Measurements from ENCODE around the gene AFMID. TPM values are rescaled to one million over a fixed set of nuclear protein-coding genes. Genes with fewer than 3 reads are reported as not detected.

The AFMID gene
- total and polyA plus RNA-seq, 9 of the 15 experiments (the other 6 are each of a cell fraction or from before 2014, with no cell fraction given), result 62.1 to 188 (median 74.4) TPM

GRCh38 chr17:78232859-78233173 is 45.7 kb downstream of the AFMID start:
- no peak for FAIRE-seq
- no peaks in the 10 kb centered on the region for H3K27me3 ChIP-seq (ENCODE audit: control insufficient read depth in 2 of 2, insufficient read depth in 2 of 2, low read length in 2 of 2)
- no peak for ATAC-seq
- H4K20me1 ChIP-seq (replicated peaks; ENCODE audit: control insufficient read depth, insufficient read depth, low read length), result no peaks in the 10 kb centered on the region
- H3K27ac ChIP-seq (ENCODE audit: extremely low read depth, low read depth, low read length), result no peak overlapping the region
- no peak overlapping the region for H3K4me2 ChIP-seq (ENCODE audit: insufficient read depth, low read length)
- no peaks in the 10 kb centered on the region for H3K9me3 ChIP-seq (replicated peaks; ENCODE audit: control insufficient read depth, insufficient read depth, low read depth, low read length)
- no peak overlapping the region for H3K4me3 ChIP-seq
- in situ Hi-C loops (cut with MboI), result no loop called here
- peak; percentile 45; the same call in 1 of the 2 replicates for TF ChIP-seq EGR1 (conservative IDR thresholded peaks at IDR 0.05)
- no peak for TF ChIP-seq BDP1 (IDR thresholded peaks at IDR 0.05; ENCODE audit: insufficient read depth, insufficient read length)
- TF ChIP-seq ZNF23 (CRISPR knock-in tag; IDR thresholded peaks at IDR 0.05), result no peak
- 0 out of 4 replicates have a peak, but pooled peaks of 1 of the 2 experiments have one; percentile 21 for TF ChIP-seq KDM1A (IDR thresholded peaks at IDR 0.05)
- no TSS peak for BruUV-seq (replicated peaks)
- H3K79me2 ChIP-seq (ENCODE audit: control insufficient read depth, insufficient read depth, low read length), result no peaks in the 10 kb centered on the region
- CTCF ChIA-PET (ENCODE audit: low intra/inter-chr PET ratio), result no interaction called here
- peaks cover 0 to 45% of the 10 kb centered on the region in 2 experiments; a peak in 2 of 5 replicates for H3K4me1 ChIP-seq (replicated peaks in 1 of 2; ENCODE audit: control insufficient read depth in 2 of 2, insufficient read depth in 2 of 2, low read length in 2 of 2)
- H3K9ac ChIP-seq (ENCODE audit: insufficient read depth in 1 of 2, low read depth in 2 of 2, low read length in 2 of 2), result no peak overlapping the region
- POLR2A ChIA-PET, result interaction anchor here (1.6 kb wide), 1 partner anchor 14 kb away, joined by 3 read pairs; no protein-coding TSS in a partner anchor
- WGBS (ENCODE audit: insufficient coverage, low coverage, missing lambda C conversion rate), result 29% methylated on average over 2 of the region's 2 CpGs
- intact Hi-C loops (cut with micrococcal nuclease), result no loop called here
- H3K9me1 ChIP-seq (ENCODE audit: control insufficient read depth, insufficient read depth, low read length), result no peaks in the 10 kb centered on the region
- no peak overlapping the region for H2AFZ ChIP-seq (ENCODE audit: low read depth, low read length)
- no peak for DNase-seq (ENCODE audit: extremely low read depth in 1 of 4, low spot score in 3 of 4)
- H3K36me3 ChIP-seq (ENCODE audit: control insufficient read depth, insufficient read depth, low read length), result no peaks in the 10 kb centered on the region

DNA sequence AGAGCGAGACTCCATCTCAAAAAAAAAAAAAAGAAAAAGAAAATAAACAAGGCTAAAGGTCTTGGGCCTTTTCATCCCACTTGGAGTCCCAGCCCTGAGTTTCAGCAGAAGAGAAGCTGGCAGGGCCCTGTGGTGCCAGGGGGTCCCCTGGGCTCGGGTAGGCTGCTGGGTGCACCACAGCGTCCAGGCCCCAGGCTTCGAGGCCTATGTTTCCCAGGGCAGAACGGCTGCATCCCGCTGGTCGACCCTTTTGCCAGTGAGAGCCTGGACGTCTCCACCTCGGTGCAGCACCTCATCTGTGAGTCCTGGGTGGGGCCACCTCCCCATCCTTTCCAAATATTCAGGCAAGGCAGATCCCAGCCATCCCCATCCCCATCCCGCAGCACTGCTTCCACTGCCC is 46.5 kb downstream of the AFMID start:
- CTCF ChIA-PET (ENCODE audit: low intra/inter-chr PET ratio), result no interaction called here
- Histone ChIP-seq H3K4me3 (no peak overlapping the region), H3K27ac (ENCODE audit: extremely low read depth, low read depth, low read length) (no peak overlapping the region), H3K27me3 (ENCODE audit: control insufficient read depth in 2 of 2, insufficient read depth in 2 of 2, low read length in 2 of 2) (no peaks in the 10 kb centered on the region), H3K4me2 (ENCODE audit: insufficient read depth, low read length) (no peak overlapping the region), H3K4me1 (replicated peaks in 1 of 2; ENCODE audit: control insufficient read depth in 2 of 2, insufficient read depth in 2 of 2, low read length in 2 of 2) (peaks cover 0 to 47% of the 10 kb centered on the region in 2 experiments; a peak in 2 of 5 replicates), H2AFZ (ENCODE audit: low read depth, low read length) (no peak overlapping the region), H3K9me1 (ENCODE audit: control insufficient read depth, insufficient read depth, low read length) (no peaks in the 10 kb centered on the region), H3K9me3 (replicated peaks; ENCODE audit: control insufficient read depth, insufficient read depth, low read depth, low read length) (no peaks in the 10 kb centered on the region), H3K79me2 (ENCODE audit: control insufficient read depth, insufficient read depth, low read length) (no peaks in the 10 kb centered on the region), H3K36me3 (ENCODE audit: control insufficient read depth, insufficient read depth, low read length) (no peaks in the 10 kb centered on the region), H4K20me1 (replicated peaks; ENCODE audit: control insufficient read depth, insufficient read depth, low read length) (no peaks in the 10 kb centered on the region), H3K9ac (ENCODE audit: insufficient read depth in 1 of 2, low read depth in 2 of 2, low read length in 2 of 2) (peak overlapping the region in 1 of 2 experiments; percentile 45; a peak in 1 of 4 replicates)
- no TSS peak for BruUV-seq (replicated peaks)
- ATAC-seq (no peak), FAIRE-seq (no peak), DNase-seq (ENCODE audit: extremely low read depth in 1 of 4, low spot score in 3 of 4) (no peak)
- TF ChIP-seq, protein P1, sequence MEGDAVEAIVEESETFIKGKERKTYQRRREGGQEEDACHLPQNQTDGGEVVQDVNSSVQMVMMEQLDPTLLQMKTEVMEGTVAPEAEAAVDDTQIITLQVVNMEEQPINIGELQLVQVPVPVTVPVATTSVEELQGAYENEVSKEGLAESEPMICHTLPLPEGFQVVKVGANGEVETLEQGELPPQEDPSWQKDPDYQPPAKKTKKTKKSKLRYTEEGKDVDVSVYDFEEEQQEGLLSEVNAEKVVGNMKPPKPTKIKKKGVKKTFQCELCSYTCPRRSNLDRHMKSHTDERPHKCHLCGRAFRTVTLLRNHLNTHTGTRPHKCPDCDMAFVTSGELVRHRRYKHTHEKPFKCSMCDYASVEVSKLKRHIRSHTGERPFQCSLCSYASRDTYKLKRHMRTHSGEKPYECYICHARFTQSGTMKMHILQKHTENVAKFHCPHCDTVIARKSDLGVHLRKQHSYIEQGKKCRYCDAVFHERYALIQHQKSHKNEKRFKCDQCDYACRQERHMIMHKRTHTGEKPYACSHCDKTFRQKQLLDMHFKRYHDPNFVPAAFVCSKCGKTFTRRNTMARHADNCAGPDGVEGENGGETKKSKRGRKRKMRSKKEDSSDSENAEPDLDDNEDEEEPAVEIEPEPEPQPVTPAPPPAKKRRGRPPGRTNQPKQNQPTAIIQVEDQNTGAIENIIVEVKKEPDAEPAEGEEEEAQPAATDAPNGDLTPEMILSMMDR (IDR thresholded peaks at IDR 0.05 in 2 of 3, conservative IDR thresholded peaks at IDR 0.05 in 1 of 3; ENCODE audit: insufficient read depth in 2 of 3, low read depth in 1 of 3, low read length in 3 of 3), result no peak
- TF ChIP-seq CXXC5 (CRISPR knock-in tag; IDR thresholded peaks at IDR 0.05), result no peak
- no peak for TF ChIP-seq CREB1 (IDR thresholded peaks at IDR 0.05)
- TF ChIP-seq CREB1 (CRISPR knock-in tag; IDR thresholded peaks at IDR 0.05), result no peak
- no peak for TF ChIP-seq KAT7 (CRISPR knock-in tag; IDR thresholded peaks at IDR 0.05; ENCODE audit: borderline replicate concordance)
- TF ChIP-seq EP300 (IDR thresholded peaks at IDR 0.05; ENCODE audit: low read length), result no peak
- TF ChIP-seq TAF9B (IDR thresholded peaks at IDR 0.05; ENCODE audit: partially characterized antibody), result no peak
- no peak for TF ChIP-seq HNRNPLL (IDR thresholded peaks at IDR 0.05; ENCODE audit: low read depth, low read length, poor library complexity, severe bottlenecking)
- TF ChIP-seq ZNF184 (CRISPR knock-in tag; IDR thresholded peaks at IDR 0.05), result no peak
- no peak for TF ChIP-seq ZNF212 (CRISPR knock-in tag; IDR thresholded peaks at IDR 0.05)
- TF ChIP-seq KDM5B (IDR thresholded peaks at IDR 0.05; ENCODE audit: insufficient replicate concordance, low read depth, low read length), result no peak
- no peak for TF ChIP-seq NFE2L1 (tag; IDR thresholded peaks at IDR 0.05; ENCODE audit: borderline replicate concordance, low read depth)
- TF ChIP-seq MCM7 (IDR thresholded peaks at IDR 0.05), result no peak
- intact Hi-C loops (cut with micrococcal nuclease), result no loop called here
- POLR2A ChIA-PET, result interaction anchor here (1.2 kb wide), 1 partner anchor 13 kb away, joined by 3 read pairs; no protein-coding TSS in a partner anchor
- WGBS (ENCODE audit: insufficient coverage, low coverage, missing lambda C conversion rate), result 54% methylated on average over 7 of the region's 10 CpGs
- in situ Hi-C loops (cut with MboI), result no loop called here
